ENCODE measurements around the gene ESPL1.
"Not testable (repeated sequence)": the region's sequence is repeated elsewhere in the genome, so short reads cannot be mapped to it uniquely, and the experiment has no call there.

The ESPL1 gene

DNA sequence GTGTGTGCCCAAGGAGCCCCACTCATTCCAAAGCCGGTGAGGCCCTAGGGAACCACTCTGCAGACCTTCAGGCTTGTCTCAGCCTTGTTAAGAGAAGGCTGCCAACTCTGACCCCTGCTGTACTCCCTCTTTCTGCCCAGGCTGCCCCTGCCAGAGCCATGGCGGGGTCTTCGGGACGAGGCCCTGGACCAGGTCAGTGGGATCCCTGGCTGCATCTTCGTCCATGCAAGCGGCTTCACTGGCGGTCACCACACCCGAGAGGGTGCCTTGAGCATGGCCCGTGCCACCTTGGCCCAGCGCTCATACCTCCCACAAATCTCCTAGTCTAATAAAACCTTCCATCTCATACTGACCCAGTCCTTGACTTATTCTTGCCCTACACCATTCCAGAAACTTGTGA lies 38.7 kb downstream of the ESPL1 start:
- no peak for DNase-seq

DNA sequence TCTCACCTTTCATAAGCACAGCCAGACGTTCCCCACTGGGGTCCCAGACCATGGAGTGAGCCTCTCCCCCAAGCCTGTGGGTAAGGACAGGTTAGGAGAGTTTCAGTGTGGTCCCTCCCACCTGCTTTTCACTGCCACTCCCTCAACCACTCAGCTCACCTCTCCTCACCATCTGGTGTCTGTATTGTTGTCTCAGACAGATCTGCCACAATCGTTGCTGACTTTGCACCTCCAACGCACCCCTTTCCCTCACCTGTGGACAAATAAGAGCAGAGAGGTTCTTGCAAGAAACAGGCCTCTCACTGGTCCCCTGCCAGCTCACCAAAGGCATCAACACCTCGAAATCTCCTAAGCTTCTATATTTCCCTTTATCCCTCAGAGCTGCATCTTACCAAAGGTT lies 40.2 kb downstream of the ESPL1 start:
- DNase-seq: peak; percentile 67

DNA sequence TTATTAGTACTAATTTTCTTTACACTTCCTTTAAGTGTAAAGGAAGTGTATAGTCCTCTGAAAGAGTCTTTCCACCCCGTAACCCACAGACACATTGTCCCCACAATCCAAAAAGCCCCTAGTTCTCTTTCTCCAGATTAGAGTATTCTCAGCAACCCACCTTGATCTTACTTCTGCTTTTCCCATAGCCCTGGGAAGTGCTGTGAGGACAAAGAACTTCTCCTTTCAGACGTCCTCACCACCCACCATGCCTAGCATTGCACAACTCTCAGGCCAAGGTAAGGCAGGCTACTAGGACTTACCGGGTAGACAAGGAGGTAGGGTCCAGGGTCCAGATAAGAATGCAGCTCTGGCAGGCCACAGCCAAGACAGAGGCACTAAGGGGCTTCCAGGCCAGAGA lies 45.9 kb downstream of the ESPL1 start:
- no peak for DNase-seq

DNA sequence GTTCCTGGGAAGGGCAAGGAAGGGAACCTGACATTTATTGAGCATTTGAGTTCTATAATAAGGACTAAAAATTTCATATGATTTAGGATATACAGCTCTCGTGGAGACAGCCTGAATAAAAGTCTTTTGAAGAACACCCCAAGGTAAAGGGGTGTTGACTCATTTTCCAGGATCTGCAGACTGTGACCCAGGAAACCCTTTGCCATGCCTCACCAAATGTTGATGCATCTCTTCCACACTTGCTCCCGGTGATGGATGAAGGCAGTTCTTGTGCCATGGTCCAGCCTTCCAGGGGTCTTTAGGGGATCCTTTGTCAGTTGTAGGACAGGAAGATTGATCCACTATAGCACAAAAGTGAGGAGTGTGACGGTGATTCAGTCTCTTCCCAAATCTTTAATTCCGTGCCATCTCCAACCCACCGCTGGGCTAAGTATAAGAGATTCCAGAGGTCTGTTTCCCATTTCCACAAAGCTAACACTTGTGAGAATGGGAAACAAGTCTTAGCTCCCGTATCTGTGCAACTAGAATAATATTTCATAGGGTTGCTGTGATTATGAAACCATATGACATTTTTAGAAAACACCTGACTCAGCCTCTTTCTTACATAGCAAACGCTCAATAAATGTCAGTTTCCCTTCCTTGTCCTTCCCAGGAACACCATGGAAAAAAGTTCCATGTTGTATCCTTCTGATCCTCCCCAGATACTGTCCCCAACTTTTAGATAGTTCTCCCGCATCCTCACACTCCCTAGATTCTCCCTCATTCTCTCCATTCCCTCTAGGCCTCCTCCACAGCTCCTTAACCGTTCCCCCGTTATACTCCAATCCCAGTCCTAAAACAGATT lies 52.5 kb downstream of the ESPL1 start:
- no peak for DNase-seq

DNA sequence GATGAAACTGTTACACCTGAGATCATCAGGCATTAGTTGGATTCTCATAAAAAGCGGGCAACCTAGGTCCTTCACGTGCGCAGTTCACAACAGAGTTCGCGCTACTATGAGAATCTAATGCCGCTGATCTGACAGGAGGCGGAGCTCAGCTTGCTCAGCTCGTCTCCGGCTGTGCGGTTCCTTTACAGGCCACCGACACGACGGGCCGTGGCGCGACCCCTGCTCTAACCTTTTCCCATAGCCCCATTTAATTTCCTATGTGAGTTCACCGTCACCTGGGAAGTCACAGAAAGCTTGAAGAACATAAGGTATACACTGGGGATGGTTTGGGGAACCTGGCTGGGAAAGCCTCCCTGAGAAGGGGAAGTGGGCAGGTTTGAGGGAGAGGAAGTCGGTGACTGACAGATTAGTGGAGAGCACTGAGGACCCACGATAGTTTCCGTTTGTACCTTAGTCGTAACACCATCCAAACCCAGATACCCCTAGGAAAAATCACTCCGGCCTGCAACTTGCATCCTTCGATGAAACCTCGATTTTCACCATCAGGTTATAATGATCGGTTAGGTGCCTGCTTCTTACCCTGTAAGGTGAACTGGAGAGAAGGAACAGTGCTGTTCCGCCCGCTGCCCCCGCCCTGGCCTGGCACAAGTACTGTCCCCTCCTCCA lies 56.1 kb downstream of the ESPL1 start:
- peak; percentile 79 for DNase-seq

DNA sequence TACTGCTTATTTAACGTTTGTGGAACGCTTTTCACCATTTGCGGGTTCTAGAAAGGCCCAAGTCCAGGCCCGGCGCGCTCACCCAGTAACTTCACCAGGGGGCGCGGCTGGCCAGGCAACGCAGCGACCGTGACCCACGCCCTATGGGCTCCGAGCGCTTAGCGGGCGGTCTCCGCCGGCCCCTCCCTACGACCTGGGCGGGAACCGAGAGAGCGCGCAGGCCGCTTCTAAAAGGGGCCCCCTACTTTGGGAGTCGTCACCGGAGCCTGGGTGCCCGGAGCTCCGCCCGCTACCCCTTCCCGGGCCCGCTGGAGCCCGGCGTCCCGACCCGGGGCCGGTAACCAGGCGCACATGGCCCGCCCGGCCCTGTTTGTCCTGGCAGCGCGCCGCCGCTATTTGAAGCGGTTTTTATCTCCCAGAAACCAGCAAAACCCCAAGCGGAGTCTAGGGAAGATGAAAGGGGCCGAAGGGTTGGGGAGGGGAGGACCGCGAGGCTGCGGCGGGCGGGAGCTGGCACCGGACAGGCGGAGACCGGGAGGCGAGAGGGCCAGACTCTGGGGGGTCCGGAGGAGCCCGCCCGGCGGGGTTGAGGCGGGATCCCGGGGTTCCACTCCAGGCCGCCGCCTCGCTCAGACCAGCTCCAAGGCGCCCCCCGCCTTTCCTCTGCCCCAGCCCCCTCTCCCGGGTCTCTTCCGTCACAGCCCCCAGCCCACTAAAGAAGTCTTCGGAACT lies 56.8 kb downstream of the ESPL1 start:
- peak; percentile 93 for DNase-seq

DNA sequence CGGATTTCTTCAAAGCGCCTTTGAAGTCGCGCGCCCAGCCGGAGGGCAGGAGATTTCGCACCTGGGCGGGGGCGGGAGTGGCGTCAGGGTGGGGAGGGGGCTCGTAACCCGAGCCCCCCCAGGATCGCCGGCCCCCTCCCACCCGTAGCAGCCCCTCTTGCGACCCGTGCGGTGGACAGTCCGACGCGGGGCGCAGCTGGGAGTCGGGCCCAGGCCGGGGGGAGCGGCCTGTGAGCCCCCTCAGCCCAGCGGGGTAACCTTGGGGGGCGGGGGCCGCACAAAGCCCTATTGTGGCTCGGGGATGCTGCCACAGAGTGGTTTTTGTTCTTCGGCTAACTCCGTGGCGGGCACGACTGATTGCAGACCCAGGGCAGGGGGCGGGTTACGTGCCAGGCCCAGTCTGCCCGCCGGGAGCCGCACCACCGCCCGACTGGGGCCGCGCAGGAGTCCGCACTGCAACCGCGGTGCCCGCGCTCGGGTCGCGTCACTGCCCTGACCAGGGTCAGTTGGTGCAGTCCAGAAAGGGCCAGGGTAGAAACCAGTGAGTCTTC lies 57.5 kb downstream of the ESPL1 start:
- no peak for DNase-seq

DNA sequence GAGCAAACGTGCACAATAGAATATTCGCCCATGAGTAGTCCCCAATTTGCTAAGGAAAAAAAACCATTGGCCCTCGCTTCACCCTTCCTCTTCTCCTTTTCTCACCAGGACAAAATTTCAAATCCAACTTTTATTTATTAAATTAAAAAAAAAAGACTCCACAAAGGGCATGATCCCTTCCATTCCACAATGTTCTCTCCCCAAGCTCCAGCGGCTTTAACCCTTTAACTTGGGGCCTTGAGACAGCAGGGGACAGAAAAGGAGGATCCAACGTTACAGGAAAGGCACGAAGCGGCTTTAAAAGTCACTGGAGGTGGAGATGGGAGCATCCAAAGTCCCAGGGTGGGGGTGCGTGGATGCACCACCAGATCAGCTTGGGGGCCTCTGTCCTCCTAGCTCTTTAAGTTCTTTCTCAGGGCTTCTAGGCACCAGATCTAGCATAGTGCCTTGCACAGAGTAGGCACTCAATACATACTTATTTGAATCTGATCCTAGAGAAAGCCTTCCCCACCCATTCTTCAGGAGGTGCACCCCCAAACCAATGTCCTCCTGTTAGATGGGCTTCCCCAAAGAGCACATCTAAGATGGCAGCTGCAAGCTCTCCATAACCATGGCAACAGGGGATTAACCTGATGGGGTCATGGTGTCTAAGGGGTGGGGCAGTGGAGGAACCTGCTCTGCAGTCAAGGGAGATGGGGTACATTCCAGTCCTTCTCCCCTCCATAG lies 58.5 kb downstream of the ESPL1 start:
- DNase-seq: no peak

DNA sequence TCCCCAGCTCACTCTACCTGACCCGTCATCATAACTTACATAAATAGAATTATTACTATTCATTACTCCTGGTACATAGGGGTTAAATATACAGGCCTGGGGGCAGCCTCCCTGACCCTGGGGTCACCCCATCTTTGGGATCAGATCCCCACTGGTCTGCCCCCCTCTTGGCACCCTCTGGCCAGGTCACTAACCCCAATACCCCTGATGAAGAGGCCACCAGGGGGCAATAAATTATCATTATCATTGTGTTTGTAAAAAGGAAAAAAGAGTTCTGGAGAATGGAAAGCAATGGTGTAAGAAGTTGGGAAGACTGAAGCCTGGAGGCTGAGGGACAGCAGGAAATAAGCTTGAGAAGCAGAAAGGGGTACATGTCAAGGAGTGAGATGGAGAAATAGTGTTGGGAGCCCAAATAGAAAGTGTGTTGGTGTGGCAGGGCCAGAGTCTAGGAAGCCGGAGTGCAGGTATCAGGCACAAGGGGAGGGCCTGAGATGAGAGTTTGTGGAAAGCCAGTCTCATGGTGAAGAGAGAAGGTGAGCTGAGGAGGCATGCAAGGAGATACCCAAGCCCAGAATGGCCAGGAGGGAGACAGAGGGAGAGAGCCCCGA lies 59.4 kb downstream of the ESPL1 start:
- DNase-seq: no peak

DNA sequence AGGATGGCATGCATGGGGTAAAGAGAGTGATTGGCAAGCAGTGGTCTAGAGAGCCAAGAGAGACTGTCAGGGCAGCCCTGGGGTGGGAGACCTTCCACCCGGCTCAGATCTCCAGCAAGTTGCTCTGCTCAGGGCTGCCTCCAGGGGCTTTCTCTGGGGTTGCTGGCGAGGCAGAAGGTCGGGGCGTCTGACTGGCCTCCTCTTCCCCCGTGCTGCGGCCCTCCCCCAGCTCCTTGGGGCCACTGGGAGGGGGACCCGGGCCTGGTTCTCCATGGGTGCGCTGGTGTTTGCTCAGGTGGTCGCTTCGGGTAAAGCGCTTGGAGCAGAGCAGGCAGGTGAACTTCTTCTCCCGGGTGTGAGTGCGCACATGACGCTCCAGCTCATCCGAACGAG lies 59.9 kb downstream of the ESPL1 start:
- DNase-seq: no peak

DNA sequence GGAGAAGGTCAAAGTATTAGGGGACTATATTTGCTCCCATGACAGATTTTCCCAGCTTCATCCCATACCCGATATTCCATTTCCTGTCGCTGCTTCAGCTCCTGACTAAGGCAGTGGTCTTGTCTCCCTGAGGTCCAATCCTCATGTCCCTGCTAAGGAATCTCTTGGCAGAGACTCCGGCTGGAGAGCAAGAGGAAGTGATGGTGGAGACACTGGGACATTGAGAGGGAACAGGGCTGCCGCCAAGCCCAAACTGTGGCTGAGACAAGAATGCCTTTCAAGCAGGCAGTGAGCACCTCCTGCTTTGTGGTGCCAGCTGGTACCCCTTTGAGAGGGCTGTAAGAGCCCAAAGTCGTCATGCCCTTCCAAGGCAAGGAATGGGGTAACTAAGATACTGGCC lies 62.6 kb downstream of the ESPL1 start:
- no peak for DNase-seq

DNA sequence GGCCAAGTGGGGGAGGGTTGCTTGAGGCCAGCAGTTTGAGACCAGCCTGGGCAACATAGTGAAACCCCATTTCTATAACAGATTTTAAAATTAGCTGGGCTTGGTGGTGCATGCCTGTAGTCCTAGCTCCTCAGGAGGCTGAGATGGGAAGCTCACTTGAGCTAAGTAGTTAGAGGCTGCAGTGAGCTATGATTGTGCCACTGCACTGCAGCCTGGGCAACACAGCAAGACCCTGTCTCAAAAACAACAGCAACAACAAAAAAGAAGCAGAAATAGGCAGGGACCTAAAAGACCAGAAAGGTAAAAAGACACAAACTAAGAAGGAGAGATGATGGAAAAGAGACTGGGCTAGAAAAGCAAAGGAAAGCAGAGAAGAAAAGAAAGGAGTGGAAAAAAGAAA lies 64.2 kb downstream of the ESPL1 start:
- DNase-seq: not testable (repeated sequence)

DNA sequence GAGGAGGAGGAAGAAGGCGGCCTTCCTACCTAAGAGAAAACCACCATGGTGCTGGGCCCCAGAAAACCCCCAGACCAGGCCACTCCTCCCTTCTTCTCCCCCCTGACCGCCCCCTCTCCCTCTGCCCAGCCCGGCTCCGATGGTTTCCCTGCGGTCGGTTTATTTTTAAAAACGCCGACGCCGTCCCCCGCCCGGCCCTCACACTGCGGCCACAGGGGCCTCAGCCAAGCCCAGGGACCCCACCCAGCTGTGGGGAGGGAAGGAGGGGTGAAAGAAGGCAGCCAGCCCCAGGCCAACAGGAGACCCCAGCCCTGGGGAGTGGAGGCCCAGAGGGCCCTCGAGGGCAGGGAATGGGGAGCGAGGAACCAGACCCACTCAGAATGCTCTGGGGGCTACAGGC lies 64.6 kb downstream of the ESPL1 start:
- no peak for DNase-seq

DNA sequence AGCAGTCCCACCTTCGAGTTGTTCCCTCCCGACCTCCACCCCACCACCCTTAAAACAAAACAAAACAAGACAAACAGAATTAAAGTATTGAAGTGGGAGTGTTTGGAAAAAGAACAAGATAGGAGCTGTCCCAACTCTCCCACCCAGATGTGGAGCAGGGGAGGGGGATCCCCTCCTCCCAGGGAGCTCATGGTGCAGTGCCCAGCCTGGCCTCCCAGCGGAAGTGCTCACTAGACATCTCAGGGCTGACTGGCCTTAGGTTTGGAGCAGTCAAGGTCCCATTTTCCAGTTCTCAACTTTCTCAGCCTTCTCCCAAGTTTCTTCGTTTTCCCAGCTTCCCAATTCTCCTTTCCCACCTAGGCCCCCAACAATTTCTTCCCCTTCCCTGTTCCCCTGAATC lies 65.2 kb downstream of the ESPL1 start:
- no peak for DNase-seq

DNA sequence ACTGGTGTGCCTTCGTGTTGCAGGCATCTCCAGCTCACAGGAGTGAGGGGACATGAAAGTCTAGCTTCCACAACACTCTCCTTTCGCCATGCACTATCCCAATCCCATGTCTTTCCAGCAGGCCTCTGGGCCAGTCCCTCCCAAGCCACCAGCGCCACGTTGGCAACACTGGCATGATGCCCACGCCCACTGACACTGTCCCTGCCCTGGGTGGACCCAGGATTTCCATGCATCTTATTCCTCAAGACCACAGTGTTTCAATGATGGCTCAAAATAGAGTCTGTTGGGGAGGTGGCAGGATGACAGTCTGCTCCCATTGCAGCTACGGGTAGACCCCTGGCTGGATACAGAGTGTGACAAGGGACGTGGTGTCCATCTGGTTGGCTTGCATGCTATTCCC lies 65.7 kb downstream of the ESPL1 start:
- no peak for DNase-seq

DNA sequence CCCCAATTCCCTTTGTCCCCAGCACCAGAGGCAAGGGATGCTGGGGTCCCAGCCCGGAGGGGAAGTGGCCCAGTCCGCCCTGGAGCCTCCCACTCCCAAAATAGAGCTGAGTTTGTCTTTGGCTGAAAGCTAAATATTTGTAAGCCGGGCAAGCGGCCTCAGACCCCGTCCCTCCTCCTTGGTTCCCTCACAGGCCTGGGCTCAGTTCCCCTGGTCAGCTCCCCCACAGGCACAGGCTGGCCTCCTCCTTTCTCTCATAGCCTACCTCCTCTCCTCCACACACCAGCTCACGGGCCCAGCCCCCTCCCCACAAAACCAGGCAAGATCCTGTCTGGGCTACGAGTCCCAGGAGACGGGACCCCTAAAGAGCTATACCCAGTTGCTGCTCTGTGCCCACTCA lies 66.7 kb downstream of the ESPL1 start:
- no peak for DNase-seq

DNA sequence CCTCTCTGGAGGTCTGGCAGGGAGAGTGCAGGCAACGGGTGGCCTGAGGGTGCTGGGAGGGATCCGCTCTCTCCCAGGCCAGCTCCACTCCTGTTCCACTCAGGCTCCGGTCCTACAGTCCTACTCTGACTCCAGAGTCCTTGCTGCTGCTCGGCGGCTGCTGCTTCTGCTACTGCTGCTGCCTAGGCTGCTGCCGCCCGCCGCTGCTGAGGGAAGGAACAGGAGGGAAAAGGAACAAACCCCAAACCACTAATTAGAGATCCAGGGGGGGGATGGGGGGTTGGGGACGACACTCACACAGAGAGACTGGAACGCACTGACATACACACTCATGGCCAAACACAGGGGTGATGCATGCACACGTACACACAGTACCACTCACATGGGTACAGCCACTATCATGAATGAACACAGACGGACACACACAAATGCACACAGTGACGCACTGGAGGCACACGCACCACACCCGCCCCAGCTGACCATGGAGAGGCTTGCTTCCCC lies 68.1 kb downstream of the ESPL1 start, which contains the start of gene SP7:
SP7 (minus strand) TSS at position 174 of the 501 bp plus-strand sequence. CDS start 708 bp downstream, outside the sequence.
- DNase-seq: no peak

DNA sequence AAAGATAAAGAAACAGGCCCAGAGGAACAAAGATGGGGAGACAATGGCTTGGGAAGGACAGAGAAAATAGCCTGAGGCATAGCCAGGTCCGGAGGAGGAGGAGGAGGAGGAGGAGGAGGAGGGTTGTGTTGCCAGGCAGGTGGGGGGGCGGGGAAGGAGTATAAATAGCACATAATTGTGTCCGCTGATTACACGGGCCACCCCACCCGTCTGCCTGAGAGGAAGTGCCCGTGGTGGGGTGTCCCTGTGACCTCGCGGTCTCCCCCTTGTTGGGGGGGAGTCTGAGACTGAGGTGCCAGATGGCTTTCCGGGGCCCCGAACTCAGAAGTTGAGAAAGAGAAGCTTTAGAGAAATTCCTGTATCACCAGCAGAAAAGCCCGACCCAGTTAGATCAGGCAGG lies 69.9 kb downstream of the ESPL1 start:
- no peak for DNase-seq

DNA sequence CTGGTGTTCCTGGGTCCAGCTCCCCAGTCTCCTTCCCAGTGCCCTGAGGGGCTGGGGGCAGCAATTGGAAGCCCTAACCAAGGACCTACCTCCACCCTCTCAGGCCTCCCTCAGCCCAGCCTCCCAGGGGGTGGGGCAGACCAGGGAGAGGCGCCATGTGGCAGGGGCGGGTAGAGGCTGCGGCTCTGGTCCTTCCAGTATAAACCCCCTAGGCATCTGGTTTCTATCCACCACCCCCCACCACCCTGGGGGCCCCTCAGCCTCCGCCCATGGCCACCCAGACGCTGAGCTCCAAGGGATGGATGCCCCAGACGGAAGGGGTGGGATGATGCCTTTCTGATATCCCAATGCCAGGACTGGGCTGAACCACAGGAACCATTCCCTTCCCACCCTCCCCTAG lies 70.8 kb downstream of the ESPL1 start:
- no peak for DNase-seq

DNA sequence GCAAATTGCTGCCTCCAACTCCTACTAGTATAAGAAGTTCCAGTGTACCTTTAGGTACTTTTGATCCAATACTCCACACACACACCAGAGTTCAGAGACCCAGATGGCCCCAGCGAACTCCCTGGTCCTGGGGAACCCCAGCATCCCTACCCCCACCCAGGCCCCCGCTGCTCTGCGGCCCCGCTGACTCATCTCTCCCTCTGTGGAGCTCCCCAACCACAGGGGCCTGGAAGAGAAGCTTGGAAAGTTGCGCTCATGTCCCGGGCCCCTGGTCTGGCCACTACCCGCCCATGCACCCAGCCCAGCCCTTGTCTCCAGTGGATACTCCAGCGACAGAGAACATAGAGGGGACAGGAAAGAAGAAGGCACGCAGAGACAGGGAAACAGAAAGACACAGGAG lies 72.3 kb downstream of the ESPL1 start:
- no peak for DNase-seq
